WTC11 (cell line): ENCODE measurements around the gene TFB1M. TPM values are rescaled to one million over a fixed set of nuclear protein-coding genes. Genes with fewer than 3 reads are reported as not detected.
A peak's percentile ranks its signal among the peaks of the same experiment; 100 is the strongest.

Experiments
- ATAC-seq: fragments of 200-7000 bp; cut with Tn5 transposase; 2 replicates; pipeline ENCODE4 v1.10.0; 2021; ENCODE audit warnings: mild to moderate bottlenecking, moderate library complexity
- CTCF ChIA-PET: fragments of 300-600 bp; sonication (Branson Sonifier 250); formaldehyde crosslinking; loops from one replicate; lab custom pipeline; 2021; ENCODE audit warnings: antibody characterized with exemption; lab: Charles Lee
- POLR2A ChIA-PET: fragments of 350-600 bp; sonication (Branson Sonifier 250); formaldehyde crosslinking; loops from one replicate; lab custom pipeline; 2021; ENCODE audit warnings: antibody characterized with exemption; lab: Charles Lee
- DNase-seq: peaks from one replicate; pipeline ENCODE4 v3.0.0; 2021; ENCODE audit warnings: low spot score
- H3K27ac Mint-ChIP-seq: 2 replicates; pipeline ENCODE4 v1.8.0; 2021; ENCODE audit warnings: mixed read lengths
- H3K27me3 Mint-ChIP-seq: 2 replicates; pipeline ENCODE4 v1.8.0; 2021; ENCODE audit warnings: low read depth, mild to moderate bottlenecking, moderate library complexity, mixed read lengths
- H3K36me3 Mint-ChIP-seq: 2 replicates; pipeline ENCODE4 v1.8.0; 2021; ENCODE audit warnings: mixed read lengths
- H3K4me1 Mint-ChIP-seq: 2 replicates; pipeline ENCODE4 v1.8.0; 2022; ENCODE audit warnings: mixed read lengths
- H3K4me3 Mint-ChIP-seq: 2 replicates; pipeline ENCODE4 v1.8.0; 2021; ENCODE audit warnings: mild to moderate bottlenecking, moderate library complexity, mixed read lengths
- H3K9me3 Mint-ChIP-seq: 2 replicates; pipeline ENCODE4 v1.8.0; 2021; ENCODE audit warnings: mixed read lengths
- ATF6 ChIP-seq: sonication (generic); formaldehyde crosslinking; IDR thresholded peaks from 2 replicates; pipeline ENCODE4 v1.8.1; 2023; ENCODE audit warnings: mild to moderate bottlenecking, missing genetic modification reagents
- CBFB ChIP-seq: sonication (generic); formaldehyde crosslinking; IDR thresholded peaks from 2 replicates; pipeline ENCODE4 v1.8.1; 2022; ENCODE audit warnings: mild to moderate bottlenecking, low read depth, missing genetic modification reagents
- CREB1 ChIP-seq: sonication (generic); formaldehyde crosslinking; IDR thresholded peaks from 2 replicates; pipeline ENCODE4 v1.8.0; 2023; ENCODE audit warnings: mild to moderate bottlenecking, missing genetic modification reagents
- E2F1 ChIP-seq: sonication (generic); formaldehyde crosslinking; IDR thresholded peaks from 2 replicates; pipeline ENCODE4 v1.8.0; 2022; ENCODE audit warnings: mild to moderate bottlenecking, missing genetic modification reagents
- E2F5 ChIP-seq: sonication (generic); formaldehyde crosslinking; IDR thresholded peaks from 2 replicates; pipeline ENCODE4 v1.8.1; 2022; ENCODE audit warnings: mild to moderate bottlenecking, moderate library complexity, missing genetic modification reagents
- ERG ChIP-seq: fragments of 250-450 bp; sonication (Bioruptor Pico); IDR thresholded peaks from 2 replicates; pipeline ENCODE4 v1.8.0; 2021; ENCODE audit warnings: mild to moderate bottlenecking
- PRDM15 ChIP-seq: sonication (generic); formaldehyde crosslinking; IDR thresholded peaks from 2 replicates; pipeline ENCODE4 v1.8.0; 2022; ENCODE audit warnings: missing genetic modification reagents
- SMAD4 ChIP-seq: sonication (generic); formaldehyde crosslinking; IDR thresholded peaks from 2 replicates; pipeline ENCODE4 v1.8.0; 2022; ENCODE audit warnings: mild to moderate bottlenecking, missing genetic modification reagents
- SOX15 ChIP-seq: fragments of 250-450 bp; sonication (Bioruptor Pico); IDR thresholded peaks from 2 replicates; pipeline ENCODE4 v1.9.0; 2021; ENCODE audit warnings: mild to moderate bottlenecking
- ZNF232 ChIP-seq: sonication (generic); formaldehyde crosslinking; IDR thresholded peaks from 2 replicates; pipeline ENCODE4 v1.8.0; 2022; ENCODE audit warnings: mild to moderate bottlenecking, missing genetic modification reagents
- ZNF281 ChIP-seq: sonication (generic); formaldehyde crosslinking; IDR thresholded peaks from 2 replicates; pipeline ENCODE4 v1.8.0; 2023; ENCODE audit warnings: mild to moderate bottlenecking, missing genetic modification reagents
- ZNF396 ChIP-seq: fragments of 250-450 bp; sonication (Bioruptor Pico); IDR thresholded peaks from 2 replicates; pipeline ENCODE4 v1.8.0; 2021; ENCODE audit warnings: mild to moderate bottlenecking, moderate library complexity, borderline replicate concordance
- total RNA-seq: library from RNA; stranded (reverse); gene quantifications from 3 replicates; pipeline ENCODE4 v1.2.3, GENCODE V29; 2021
- TF ChIP-seq, protein P1 (sequence below): fragments of 250-450 bp; sonication (Bioruptor Pico); IDR thresholded peaks from 2 replicates; pipeline ENCODE4 v1.9.0; 2021; ENCODE audit warnings: mild to moderate bottlenecking
- TF ChIP-seq, protein P2 (sequence below): fragments of 250-450 bp; sonication (Bioruptor Pico); IDR thresholded peaks from 2 replicates; pipeline ENCODE4 v1.9.0; 2021; ENCODE audit warnings: mild to moderate bottlenecking
- TF ChIP-seq, protein P3 (sequence below): fragments of 250-450 bp; sonication (Bioruptor Pico); IDR thresholded peaks from 2 replicates; pipeline ENCODE4 v1.9.0; 2021; ENCODE audit warnings: mild to moderate bottlenecking, borderline replicate concordance

Gene TFB1M
- total RNA-seq, 1 experiment from 2014 or later = 41.8 TPM

GRCh38 chr6:155223646-155224451 lies 90.4 kb downstream of the TFB1M start:
- H3K4me1 Mint-ChIP-seq = peaks cover 26% of the 10 kb centered on the region
- no peaks in the 10 kb centered on the region for H3K27me3 Mint-ChIP-seq
- DNase-seq = no peak
- no peak overlapping the region for H3K4me3 Mint-ChIP-seq
- peaks cover 5% of the 10 kb centered on the region for H3K36me3 Mint-ChIP-seq
- no peak for ATAC-seq
- H3K9me3 Mint-ChIP-seq = 0 out of 2 replicates have a peak, but pooled peaks cover 3% of the 10 kb centered on the region
- POLR2A ChIA-PET = no interaction called here
- CTCF ChIA-PET = interaction anchor here (1.4 to 2.2 kb wide), 3 partner anchors 10 to 295 kb away, joined by 4 to 7 read pairs (median 5); no protein-coding TSS in a partner anchor
- H3K27ac Mint-ChIP-seq = peak overlapping the region; percentile 37; the same call in 1 of the 2 replicates
- TF ChIP-seq ZNF281 = no peak
- TF ChIP-seq, protein P1, sequence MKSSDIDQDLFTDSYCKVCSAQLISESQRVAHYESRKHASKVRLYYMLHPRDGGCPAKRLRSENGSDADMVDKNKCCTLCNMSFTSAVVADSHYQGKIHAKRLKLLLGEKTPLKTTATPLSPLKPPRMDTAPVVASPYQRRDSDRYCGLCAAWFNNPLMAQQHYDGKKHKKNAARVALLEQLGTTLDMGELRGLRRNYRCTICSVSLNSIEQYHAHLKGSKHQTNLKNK (CRISPR knock-in tag) = no peak
- TF ChIP-seq SOX15 (CRISPR knock-in tag) = no peak
- TF ChIP-seq, protein P2, sequence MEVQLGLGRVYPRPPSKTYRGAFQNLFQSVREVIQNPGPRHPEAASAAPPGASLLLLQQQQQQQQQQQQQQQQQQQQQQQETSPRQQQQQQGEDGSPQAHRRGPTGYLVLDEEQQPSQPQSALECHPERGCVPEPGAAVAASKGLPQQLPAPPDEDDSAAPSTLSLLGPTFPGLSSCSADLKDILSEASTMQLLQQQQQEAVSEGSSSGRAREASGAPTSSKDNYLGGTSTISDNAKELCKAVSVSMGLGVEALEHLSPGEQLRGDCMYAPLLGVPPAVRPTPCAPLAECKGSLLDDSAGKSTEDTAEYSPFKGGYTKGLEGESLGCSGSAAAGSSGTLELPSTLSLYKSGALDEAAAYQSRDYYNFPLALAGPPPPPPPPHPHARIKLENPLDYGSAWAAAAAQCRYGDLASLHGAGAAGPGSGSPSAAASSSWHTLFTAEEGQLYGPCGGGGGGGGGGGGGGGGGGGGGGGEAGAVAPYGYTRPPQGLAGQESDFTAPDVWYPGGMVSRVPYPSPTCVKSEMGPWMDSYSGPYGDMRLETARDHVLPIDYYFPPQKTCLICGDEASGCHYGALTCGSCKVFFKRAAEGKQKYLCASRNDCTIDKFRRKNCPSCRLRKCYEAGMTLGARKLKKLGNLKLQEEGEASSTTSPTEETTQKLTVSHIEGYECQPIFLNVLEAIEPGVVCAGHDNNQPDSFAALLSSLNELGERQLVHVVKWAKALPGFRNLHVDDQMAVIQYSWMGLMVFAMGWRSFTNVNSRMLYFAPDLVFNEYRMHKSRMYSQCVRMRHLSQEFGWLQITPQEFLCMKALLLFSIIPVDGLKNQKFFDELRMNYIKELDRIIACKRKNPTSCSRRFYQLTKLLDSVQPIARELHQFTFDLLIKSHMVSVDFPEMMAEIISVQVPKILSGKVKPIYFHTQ (CRISPR knock-in tag) = no peak
- TF ChIP-seq CBFB (CRISPR knock-in tag) = no peak
- TF ChIP-seq PRDM15 (CRISPR knock-in tag) = no peak
- TF ChIP-seq SMAD4 (CRISPR knock-in tag) = no peak
- no peak for TF ChIP-seq E2F5 (CRISPR knock-in tag)
- TF ChIP-seq E2F1 (CRISPR knock-in tag) = no peak
- TF ChIP-seq ERG (CRISPR knock-in tag) = no peak
- TF ChIP-seq ZNF232 (CRISPR knock-in tag) = no peak
- no peak for TF ChIP-seq ZNF396 (CRISPR knock-in tag)
- TF ChIP-seq CREB1 (CRISPR knock-in tag) = no peak
- no peak for TF ChIP-seq ATF6 (CRISPR knock-in tag)
- TF ChIP-seq, protein P3, sequence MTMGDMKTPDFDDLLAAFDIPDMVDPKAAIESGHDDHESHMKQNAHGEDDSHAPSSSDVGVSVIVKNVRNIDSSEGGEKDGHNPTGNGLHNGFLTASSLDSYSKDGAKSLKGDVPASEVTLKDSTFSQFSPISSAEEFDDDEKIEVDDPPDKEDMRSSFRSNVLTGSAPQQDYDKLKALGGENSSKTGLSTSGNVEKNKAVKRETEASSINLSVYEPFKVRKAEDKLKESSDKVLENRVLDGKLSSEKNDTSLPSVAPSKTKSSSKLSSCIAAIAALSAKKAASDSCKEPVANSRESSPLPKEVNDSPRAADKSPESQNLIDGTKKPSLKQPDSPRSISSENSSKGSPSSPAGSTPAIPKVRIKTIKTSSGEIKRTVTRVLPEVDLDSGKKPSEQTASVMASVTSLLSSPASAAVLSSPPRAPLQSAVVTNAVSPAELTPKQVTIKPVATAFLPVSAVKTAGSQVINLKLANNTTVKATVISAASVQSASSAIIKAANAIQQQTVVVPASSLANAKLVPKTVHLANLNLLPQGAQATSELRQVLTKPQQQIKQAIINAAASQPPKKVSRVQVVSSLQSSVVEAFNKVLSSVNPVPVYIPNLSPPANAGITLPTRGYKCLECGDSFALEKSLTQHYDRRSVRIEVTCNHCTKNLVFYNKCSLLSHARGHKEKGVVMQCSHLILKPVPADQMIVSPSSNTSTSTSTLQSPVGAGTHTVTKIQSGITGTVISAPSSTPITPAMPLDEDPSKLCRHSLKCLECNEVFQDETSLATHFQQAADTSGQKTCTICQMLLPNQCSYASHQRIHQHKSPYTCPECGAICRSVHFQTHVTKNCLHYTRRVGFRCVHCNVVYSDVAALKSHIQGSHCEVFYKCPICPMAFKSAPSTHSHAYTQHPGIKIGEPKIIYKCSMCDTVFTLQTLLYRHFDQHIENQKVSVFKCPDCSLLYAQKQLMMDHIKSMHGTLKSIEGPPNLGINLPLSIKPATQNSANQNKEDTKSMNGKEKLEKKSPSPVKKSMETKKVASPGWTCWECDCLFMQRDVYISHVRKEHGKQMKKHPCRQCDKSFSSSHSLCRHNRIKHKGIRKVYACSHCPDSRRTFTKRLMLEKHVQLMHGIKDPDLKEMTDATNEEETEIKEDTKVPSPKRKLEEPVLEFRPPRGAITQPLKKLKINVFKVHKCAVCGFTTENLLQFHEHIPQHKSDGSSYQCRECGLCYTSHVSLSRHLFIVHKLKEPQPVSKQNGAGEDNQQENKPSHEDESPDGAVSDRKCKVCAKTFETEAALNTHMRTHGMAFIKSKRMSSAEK (CRISPR knock-in tag) = no peak
